IMR-90 (cell line): ENCODE measurements around the gene FBXO34. TPM values are rescaled to one million over a fixed set of nuclear protein-coding genes. Genes with fewer than 3 reads are reported as not detected.

ENCODE experiments used
- ATAC-seq: fragments of 200-7000 bp; cut with Tn5 transposase; 2 replicates; pipeline ENCODE4 v1.9.1; 2020; ENCODE audit warnings: low read depth, mild to moderate bottlenecking, moderate library complexity
- BruUV-seq: library from RNA; stranded (reverse); fragments of 400-500 nt; replicated peaks from 2 replicates; lab custom pipeline; 2021; lab: Mats Ljungman, UMichigan
- CTCF ChIA-PET: fragments of 300-600 bp; formaldehyde crosslinking; extraction: SDS; loops from one replicate; lab custom pipeline; 2021; ENCODE audit warnings: antibody characterized with exemption; lab: Yijun Ruan, JAX
- POLR2A ChIA-PET: fragments of 300-600 bp; sonication (Branson Sonifier 250); formaldehyde crosslinking; loops from one replicate; lab custom pipeline; 2022; ENCODE audit warnings: antibody characterized with exemption; ENCODE audit not compliant: unreplicated experiment; lab: Charles Lee
- DNase-seq: peaks from one replicate; pipeline ENCODE4 v3.0.0; 2013
- H2AFZ ChIP-seq: replicated peaks from 2 replicates; pipeline ENCODE3; 2013; ENCODE audit warnings: low read length, mild to moderate bottlenecking; ENCODE audit not compliant: poor library complexity
- H2AK5ac ChIP-seq: 2 replicates; pipeline ENCODE4 v1.6.1; 2013; ENCODE audit warnings: low read depth, low read length, inconsistent platforms
- H2AK9ac ChIP-seq: replicated peaks from 2 replicates; pipeline ENCODE3; 2013; ENCODE audit warnings: mild to moderate bottlenecking, low read depth, low read length, moderate library complexity; ENCODE audit not compliant: poor library complexity
- H2BK120ac ChIP-seq: 2 replicates; pipeline ENCODE4 v1.6.1; 2013; ENCODE audit warnings: low read depth, low read length, inconsistent platforms
- H2BK15ac ChIP-seq: 3 replicates; pipeline ENCODE4 v1.6.1; 2013; ENCODE audit warnings: low read depth, low read length, inconsistent platforms
- H2BK20ac ChIP-seq: 2 replicates; pipeline ENCODE4 v1.6.1; 2013; ENCODE audit warnings: low read depth, mild to moderate bottlenecking, inconsistent platforms, low read length, moderate library complexity
- H2BK5ac ChIP-seq: 2 replicates; pipeline ENCODE4 v1.6.1; 2013; ENCODE audit warnings: mild to moderate bottlenecking, low read depth, low read length, inconsistent platforms; ENCODE audit not compliant: poor library complexity, severe bottlenecking
- H3K14ac ChIP-seq: replicated peaks from 2 replicates; pipeline ENCODE4 v1.6.1; 2013; ENCODE audit warnings: low read depth, low read length, inconsistent platforms
- H3K18ac ChIP-seq: 2 replicates; pipeline ENCODE4 v1.6.1; 2013; ENCODE audit warnings: low read depth, low read length, control low read depth
- H3K23ac ChIP-seq: 2 replicates; pipeline ENCODE4 v1.6.1; 2013; ENCODE audit warnings: low read depth, low read length, inconsistent platforms
- H3K27ac ChIP-seq: 2 replicates; pipeline ENCODE4 v1.5.1; 2013; ENCODE audit warnings: mild to moderate bottlenecking, control low read depth, low read length; ENCODE audit not compliant: insufficient read depth
- H3K27me3 ChIP-seq: 2 replicates; pipeline ENCODE4 v1.6.1; 2013; ENCODE audit warnings: low read length; ENCODE audit not compliant: control insufficient read depth, insufficient read depth
- H3K36me3 ChIP-seq: 2 replicates; pipeline ENCODE4 v1.6.1; 2013; ENCODE audit warnings: low read length, mixed read lengths; ENCODE audit not compliant: control insufficient read depth, insufficient read depth
- H3K4ac ChIP-seq: 2 replicates; pipeline ENCODE4 v1.6.1; 2013; ENCODE audit warnings: low read depth, low read length, inconsistent platforms
- H3K4me1 ChIP-seq: 2 replicates; pipeline ENCODE4 v1.6.1; 2013; ENCODE audit warnings: low read length, mixed read lengths; ENCODE audit not compliant: control insufficient read depth, insufficient read depth
- H3K4me2 ChIP-seq: 2 replicates; pipeline ENCODE4 v1.6.1; 2013; ENCODE audit warnings: low read depth, mild to moderate bottlenecking, control low read depth, low read length, moderate library complexity
- H3K4me3 ChIP-seq: 2 replicates; pipeline ENCODE4 v1.5.1; 2013; ENCODE audit warnings: low read depth, mild to moderate bottlenecking, control low read depth, low read length, moderate library complexity; ENCODE audit not compliant: insufficient read depth
- H3K56ac ChIP-seq: 2 replicates; pipeline ENCODE4 v1.6.1; 2013; ENCODE audit warnings: low read length, inconsistent platforms; ENCODE audit not compliant: insufficient read depth; ENCODE audit errors: extremely low read depth
- H3K79me1 ChIP-seq, 2 experiments: 2 replicates each; pipeline ENCODE4 v1.6.1; 2013; ENCODE audit warnings: low read length in 2 of 2, inconsistent platforms in 1 of 2, low read depth in 1 of 2
- H3K9ac ChIP-seq: 2 replicates; pipeline ENCODE4 v1.6.1; 2013; ENCODE audit warnings: low read depth, low read length, control low read depth
- H3K9me1 ChIP-seq: 2 replicates; pipeline ENCODE4 v1.6.1; 2013; ENCODE audit warnings: low read length, inconsistent platforms; ENCODE audit not compliant: insufficient read depth
- H3K9me3 ChIP-seq: 2 replicates; pipeline ENCODE4 v1.6.1; 2013; ENCODE audit warnings: low read length; ENCODE audit not compliant: control insufficient read depth, insufficient read depth
- H4K20me1 ChIP-seq: 2 replicates; pipeline ENCODE4 v1.6.1; 2013; ENCODE audit warnings: low read length, inconsistent platforms; ENCODE audit not compliant: insufficient read depth
- H4K5ac ChIP-seq: 2 replicates; pipeline ENCODE4 v1.6.1; 2013; ENCODE audit warnings: mild to moderate bottlenecking, low read depth, low read length, control low read depth
- H4K8ac ChIP-seq, 2 experiments: 2 replicates each; pipeline ENCODE4 v1.6.1; 2013; ENCODE audit warnings: low read depth in 2 of 2, low read length in 2 of 2, control low read depth in 1 of 2, inconsistent platforms in 1 of 2
- H4K91ac ChIP-seq: 2 replicates; pipeline ENCODE4 v1.6.1; 2013; ENCODE audit warnings: low read depth, low read length, inconsistent platforms; ENCODE audit not compliant: insufficient read depth
- BHLHE40 ChIP-seq: fragments of 150-350 bp; IDR thresholded peaks from 2 replicates; pipeline ENCODE4 v1.6.1; 2016; ENCODE audit warnings: mild to moderate bottlenecking, low read depth, low read length
- CHD1 ChIP-seq: IDR thresholded peaks from 2 replicates; pipeline ENCODE4 v1.6.1; 2012; ENCODE audit warnings: low read depth, low read length, improper control_type of control experiment
- FOS ChIP-seq: fragments of 150-350 bp; IDR thresholded peaks from 2 replicates; pipeline ENCODE4 v1.6.1; 2016; ENCODE audit warnings: low read depth, low read length
- MAFK ChIP-seq: IDR thresholded peaks from 2 replicates; pipeline ENCODE4 v1.6.1; 2012; ENCODE audit warnings: low read depth, low read length, improper control_type of control experiment
- POLR2A ChIP-seq: IDR thresholded peaks from 2 replicates; pipeline ENCODE4 v1.6.1; 2012; ENCODE audit warnings: mild to moderate bottlenecking, low read depth, low read length
- RAD21 ChIP-seq: IDR thresholded peaks from 2 replicates; pipeline ENCODE4 v1.6.1; 2012; ENCODE audit warnings: low read length, improper control_type of control experiment
- RCOR1 ChIP-seq: IDR thresholded peaks from 2 replicates; pipeline ENCODE4 v1.6.1; 2012; ENCODE audit warnings: mild to moderate bottlenecking, low read length, improper control_type of control experiment; ENCODE audit not compliant: insufficient replicate concordance
- dilution Hi-C: fragments of 300-500 bp; cut with HindIII; formaldehyde crosslinking; loops from one replicate; pipeline ENCODE4 v1.14.3; 2018; ENCODE audit warnings: low sequenced_read_pairs; ENCODE audit not compliant: unreplicated experiment
- in situ Hi-C: fragments of 300-500 bp; cut with MboI; formaldehyde crosslinking; loops from 3 replicates; pipeline ENCODE4 v1.14.3; 2019; ENCODE audit warnings: low sequenced_read_pairs, inconsistent platforms, mixed read lengths
- intact Hi-C: fragments of 100-400 bp; cut with micrococcal nuclease; formaldehyde crosslinking; loops from 2 replicates; pipeline ENCODE4 v1.10.0; 2022
- polyA plus RNA-seq, 3 experiments: library from polyadenylated mRNA; depleted of rRNA; stranded (reverse); fragments of >200 nt; gene quantifications; 2 replicates each; pipeline ENCODE4 v1.2.3, GENCODE V29; 2012; ENCODE audit warnings: low replicate concordance in 1 of 3
- total RNA-seq: library from RNA; depleted of rRNA; stranded (reverse); fragments of >200 nt; gene quantifications from 2 replicates; pipeline ENCODE4 v1.2.3, GENCODE V29; 2012
- TF ChIP-seq, protein P1 (sequence below): conservative IDR thresholded peaks from 2 replicates; pipeline ENCODE4 v1.5.1; 2012; ENCODE audit warnings: mild to moderate bottlenecking, low read depth, low read length, improper control_type of control experiment

FBXO34 gene
- total and polyA plus RNA-seq, 2 of the 4 experiments (the other 2 are of a cell fraction) = 15.4 to 35.1 TPM

DNA sequence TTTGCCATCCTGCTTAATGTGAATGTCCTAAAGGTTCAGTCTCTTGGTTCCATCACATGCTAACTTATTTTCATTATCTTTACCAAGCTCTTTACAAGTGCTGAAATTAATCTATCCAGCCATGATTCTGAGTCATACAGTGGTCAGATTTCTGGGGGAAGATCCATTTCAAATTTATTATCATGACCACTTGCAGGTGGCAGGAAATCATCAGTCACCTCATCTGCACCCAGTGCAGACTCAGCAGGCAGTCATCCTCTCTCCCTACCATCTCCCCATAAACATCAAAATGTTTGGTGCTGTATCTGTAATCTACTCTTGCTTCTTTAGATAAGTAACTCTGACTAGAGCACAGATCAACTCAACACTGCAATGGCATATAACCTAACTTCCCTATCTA lies 116.9 kb downstream of the FBXO34 start:
- Histone ChIP-seq H3K56ac (no peak overlapping the region), H3K9me1 (peaks cover 10% of the 10 kb centered on the region), H3K79me1 (peaks cover 0 to 21% of the 10 kb centered on the region in 2 experiments; a peak in 2 of 4 replicates), H3K9ac (no peak overlapping the region), H3K9me3 (no peaks in the 10 kb centered on the region), H4K91ac (no peak overlapping the region), H2AK9ac (no peak overlapping the region), H2BK5ac (peak overlapping the region; percentile 97), H4K5ac (no peak overlapping the region; the same call in 1 of the 2 replicates), H3K36me3 (peaks cover 12% of the 10 kb centered on the region), H2BK20ac (peak overlapping the region; percentile 12; the same call in 1 of the 2 replicates), H3K27me3 (no peaks in the 10 kb centered on the region), H3K23ac (no peak overlapping the region), H2AK5ac (no peak overlapping the region; the same call in 1 of the 2 replicates), H2BK15ac (no peak overlapping the region), H2AFZ (no peak overlapping the region), H4K8ac (no peak overlapping the region), H3K27ac (peak overlapping the region; percentile 46; the same call in 1 of the 2 replicates), H3K4me2 (peak overlapping the region; percentile 17; the same call in 1 of the 2 replicates), H3K4me1 (peaks cover 13% of the 10 kb centered on the region), H3K14ac (no peak overlapping the region), H2BK120ac (no peak overlapping the region), H3K4me3 (no peak overlapping the region), H3K18ac (no peak overlapping the region), H4K20me1 (no peaks in the 10 kb centered on the region), H3K4ac (no peak overlapping the region)
- dilution Hi-C loops = no loop called here
- no TSS peak for BruUV-seq
- in situ Hi-C loops = no loop called here
- ChIA-PET CTCF (interaction anchor here (1.4 kb wide), 1 partner anchor 23 kb away, joined by 3 read pairs; no protein-coding TSS in a partner anchor), POLR2A (no interaction called here)
- TF ChIP-seq FOS (peak; percentile 82), RCOR1 (peak; percentile 54), CHD1 (no peak), RAD21 (no peak), MAFK (peak; percentile 65), BHLHE40 (peak; percentile 56; the same call in 1 of the 2 replicates), POLR2A (no peak)
- TF ChIP-seq, protein P1, sequence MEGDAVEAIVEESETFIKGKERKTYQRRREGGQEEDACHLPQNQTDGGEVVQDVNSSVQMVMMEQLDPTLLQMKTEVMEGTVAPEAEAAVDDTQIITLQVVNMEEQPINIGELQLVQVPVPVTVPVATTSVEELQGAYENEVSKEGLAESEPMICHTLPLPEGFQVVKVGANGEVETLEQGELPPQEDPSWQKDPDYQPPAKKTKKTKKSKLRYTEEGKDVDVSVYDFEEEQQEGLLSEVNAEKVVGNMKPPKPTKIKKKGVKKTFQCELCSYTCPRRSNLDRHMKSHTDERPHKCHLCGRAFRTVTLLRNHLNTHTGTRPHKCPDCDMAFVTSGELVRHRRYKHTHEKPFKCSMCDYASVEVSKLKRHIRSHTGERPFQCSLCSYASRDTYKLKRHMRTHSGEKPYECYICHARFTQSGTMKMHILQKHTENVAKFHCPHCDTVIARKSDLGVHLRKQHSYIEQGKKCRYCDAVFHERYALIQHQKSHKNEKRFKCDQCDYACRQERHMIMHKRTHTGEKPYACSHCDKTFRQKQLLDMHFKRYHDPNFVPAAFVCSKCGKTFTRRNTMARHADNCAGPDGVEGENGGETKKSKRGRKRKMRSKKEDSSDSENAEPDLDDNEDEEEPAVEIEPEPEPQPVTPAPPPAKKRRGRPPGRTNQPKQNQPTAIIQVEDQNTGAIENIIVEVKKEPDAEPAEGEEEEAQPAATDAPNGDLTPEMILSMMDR = no peak
- DNase-seq (peak; percentile 95), ATAC-seq (peak; percentile 66)
- intact Hi-C loops = no loop called here
